ENCODE data around the gene CALM3. TPM values are rescaled to one million over a fixed set of nuclear protein-coding genes. Genes with fewer than 3 reads are reported as not detected.

CALM3 gene
- total RNA-seq, 4 donors from 2014 or later = 109 to 170 (median 142) TPM

DNA sequence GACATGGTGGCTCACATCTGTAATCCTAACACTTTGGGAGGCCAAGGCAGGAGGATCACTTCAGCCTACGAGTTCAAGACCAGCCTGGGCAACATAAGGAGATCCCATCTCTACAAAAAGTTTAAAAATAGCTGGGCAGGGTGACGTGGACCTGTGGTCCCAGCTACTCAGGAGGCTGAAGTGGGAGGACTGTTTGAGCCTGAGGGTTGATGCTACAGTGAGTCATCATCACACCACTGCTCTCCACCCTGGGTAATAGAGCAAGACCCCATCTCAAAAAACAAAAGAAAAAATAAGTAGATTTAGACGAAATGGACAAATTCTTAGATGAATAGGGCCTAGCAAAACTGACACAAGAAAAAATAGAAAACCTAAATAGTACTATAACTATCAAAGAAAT, 45.3 kb downstream of the CALM3 start:
- peaks cover 14 to 37% (median 19%) of the 10 kb centered on the region in 3 donors for H3K27me3 ChIP-seq
- H3K27ac ChIP-seq = no peak overlapping the region
- no peaks in the 10 kb centered on the region for H3K36me3 ChIP-seq
- H3K4me3 ChIP-seq = no peak overlapping the region
- in situ Hi-C loops (cut with MboI; ENCODE audit: low sequenced_read_pairs in 4 of 4) (no loop called here), intact Hi-C loops (cut with DNase I; ENCODE audit: low total_unique reads) (no loop called here)
- TF ChIP-seq POLR2A (IDR thresholded peaks at IDR 0.05) = no peak
- TF ChIP-seq, protein P1, sequence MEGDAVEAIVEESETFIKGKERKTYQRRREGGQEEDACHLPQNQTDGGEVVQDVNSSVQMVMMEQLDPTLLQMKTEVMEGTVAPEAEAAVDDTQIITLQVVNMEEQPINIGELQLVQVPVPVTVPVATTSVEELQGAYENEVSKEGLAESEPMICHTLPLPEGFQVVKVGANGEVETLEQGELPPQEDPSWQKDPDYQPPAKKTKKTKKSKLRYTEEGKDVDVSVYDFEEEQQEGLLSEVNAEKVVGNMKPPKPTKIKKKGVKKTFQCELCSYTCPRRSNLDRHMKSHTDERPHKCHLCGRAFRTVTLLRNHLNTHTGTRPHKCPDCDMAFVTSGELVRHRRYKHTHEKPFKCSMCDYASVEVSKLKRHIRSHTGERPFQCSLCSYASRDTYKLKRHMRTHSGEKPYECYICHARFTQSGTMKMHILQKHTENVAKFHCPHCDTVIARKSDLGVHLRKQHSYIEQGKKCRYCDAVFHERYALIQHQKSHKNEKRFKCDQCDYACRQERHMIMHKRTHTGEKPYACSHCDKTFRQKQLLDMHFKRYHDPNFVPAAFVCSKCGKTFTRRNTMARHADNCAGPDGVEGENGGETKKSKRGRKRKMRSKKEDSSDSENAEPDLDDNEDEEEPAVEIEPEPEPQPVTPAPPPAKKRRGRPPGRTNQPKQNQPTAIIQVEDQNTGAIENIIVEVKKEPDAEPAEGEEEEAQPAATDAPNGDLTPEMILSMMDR (IDR thresholded peaks at IDR 0.05 in 4 of 5, conservative IDR thresholded peaks at IDR 0.05 in 1 of 5) = no peak
- H3K9me3 ChIP-seq = no peaks in the 10 kb centered on the region
- no peaks in the 10 kb centered on the region for H3K4me1 ChIP-seq
- no peak for DNase-seq
- no peak for ATAC-seq

DNA sequence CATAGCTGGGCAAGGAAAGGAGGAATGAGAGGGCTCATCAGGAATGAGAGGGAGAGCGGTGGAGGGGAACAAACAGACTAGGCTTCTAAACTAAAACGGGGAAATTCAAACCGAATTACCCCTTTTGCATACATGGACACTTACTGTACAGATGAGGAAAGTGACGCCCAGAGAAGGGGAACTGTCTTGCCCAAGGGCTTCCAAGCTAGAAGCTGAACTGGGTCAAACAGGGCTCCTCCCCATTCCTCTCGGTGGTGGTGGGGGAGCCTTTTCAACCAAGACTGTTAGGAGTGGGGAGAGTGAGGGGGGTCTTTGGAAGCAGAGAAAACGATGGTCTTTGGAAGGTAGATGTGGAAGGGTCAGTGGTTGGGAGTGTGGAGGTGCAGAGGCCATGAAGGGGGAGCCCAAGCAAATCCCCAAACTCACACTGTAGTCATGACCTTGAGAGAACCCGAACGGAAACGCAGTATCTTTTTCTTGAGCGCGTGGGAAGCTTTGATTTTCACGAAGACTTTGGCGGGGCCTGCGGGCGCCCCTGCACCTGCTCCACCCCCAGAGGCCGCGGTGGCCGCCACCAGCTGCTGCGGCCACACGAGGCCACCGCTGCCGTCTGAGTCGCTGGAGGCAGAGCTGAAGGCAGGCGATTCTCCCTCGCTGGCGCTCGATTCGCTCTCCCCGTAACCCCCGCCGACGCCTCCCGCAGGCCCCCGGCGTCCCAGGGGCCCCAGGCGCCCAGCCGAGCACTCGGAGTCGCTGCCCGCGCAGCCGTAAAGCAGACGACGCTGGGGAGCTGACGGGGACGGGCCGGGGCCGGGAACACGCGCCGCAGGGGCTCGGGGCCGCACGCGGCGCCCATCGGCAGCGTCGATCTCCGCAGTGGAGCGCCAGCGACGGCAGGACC, 47.2 kb downstream of the CALM3 start:
- DNase-seq (no peak), ATAC-seq (no peak)
- peaks cover 14 to 32% (median 16%) of the 10 kb centered on the region in 3 donors for H3K27me3 ChIP-seq
- no peaks in the 10 kb centered on the region for H3K4me1 ChIP-seq
- intact Hi-C loops (cut with DNase I; ENCODE audit: low total_unique reads) = no loop called here
- no peaks in the 10 kb centered on the region for H3K9me3 ChIP-seq
- TF ChIP-seq POLR2A (IDR thresholded peaks at IDR 0.05) = no peak
- TF ChIP-seq, protein P1 (IDR thresholded peaks at IDR 0.05 in 4 of 5, conservative IDR thresholded peaks at IDR 0.05 in 1 of 5) = no peak
- in situ Hi-C loops (cut with MboI; ENCODE audit: low sequenced_read_pairs in 4 of 4) = no loop called here
- no peak overlapping the region for H3K4me3 ChIP-seq
- no peak overlapping the region for H3K27ac ChIP-seq
- H3K36me3 ChIP-seq = no peaks in the 10 kb centered on the region

DNA sequence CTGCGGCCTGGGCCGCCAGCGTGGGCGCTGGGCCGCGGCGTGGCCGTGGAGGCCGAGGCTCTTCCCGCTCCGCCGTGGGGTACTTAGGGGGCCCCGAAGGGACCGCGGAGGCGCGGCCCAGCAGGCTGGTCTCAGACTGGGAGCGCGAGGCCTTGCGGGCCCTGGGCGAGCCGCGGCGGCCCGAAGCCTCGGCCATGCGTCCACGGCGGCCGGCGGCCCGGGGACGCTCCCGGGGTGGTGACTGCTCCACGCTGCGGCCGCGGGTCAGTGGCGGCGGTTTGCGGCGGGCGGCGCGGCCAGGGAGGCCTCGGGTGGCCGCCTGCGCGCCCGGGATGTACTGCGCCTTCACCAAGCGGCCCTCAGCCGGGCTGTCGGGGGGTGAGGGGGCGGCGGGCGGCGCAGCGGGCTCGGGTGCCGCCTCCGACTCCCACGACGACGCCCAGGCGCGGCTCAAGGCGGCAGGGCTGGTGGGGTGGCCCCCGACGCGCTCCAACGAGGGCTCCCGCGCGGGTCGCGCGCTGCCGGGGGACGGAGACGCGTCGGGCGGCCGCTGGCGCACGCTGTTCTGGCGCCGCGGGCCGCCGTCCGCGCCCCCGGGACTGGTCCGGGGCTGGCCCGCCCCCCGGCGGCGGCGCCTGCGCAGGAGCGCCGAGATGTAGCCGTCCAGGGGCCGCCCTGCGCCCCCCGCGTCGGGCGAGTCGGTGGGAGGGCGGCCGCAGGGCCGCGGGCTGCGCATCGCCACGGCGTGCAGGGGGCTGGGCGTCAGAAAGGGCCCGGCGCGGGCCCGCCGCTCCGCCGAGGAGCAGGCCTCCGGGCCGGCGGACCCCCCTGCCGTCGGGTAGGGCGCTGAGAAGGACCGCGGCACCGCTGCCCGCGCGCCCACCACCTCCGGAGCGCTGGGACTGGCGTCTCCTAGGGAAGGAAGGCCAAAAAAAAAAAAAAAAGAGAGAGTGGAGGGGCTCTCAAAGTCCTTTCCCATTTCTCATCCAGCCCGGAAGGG, 48.1 kb downstream of the CALM3 start:
- TF ChIP-seq, protein P1 (IDR thresholded peaks at IDR 0.05 in 4 of 5, conservative IDR thresholded peaks at IDR 0.05 in 1 of 5) = no peak
- no peak for TF ChIP-seq POLR2A (IDR thresholded peaks at IDR 0.05)
- H3K27me3 ChIP-seq = peaks cover 14 to 32% (median 16%) of the 10 kb centered on the region in 3 donors
- H3K36me3 ChIP-seq = no peaks in the 10 kb centered on the region
- H3K9me3 ChIP-seq = no peaks in the 10 kb centered on the region
- DNase-seq (no peak), ATAC-seq (no peak)
- H3K4me3 ChIP-seq = no peak overlapping the region
- in situ Hi-C loops (cut with MboI; ENCODE audit: low sequenced_read_pairs in 4 of 4) = no loop called here
- H3K27ac ChIP-seq = no peak overlapping the region
- intact Hi-C loops (cut with DNase I; ENCODE audit: low total_unique reads) = no loop called here
- H3K4me1 ChIP-seq = no peaks in the 10 kb centered on the region

DNA sequence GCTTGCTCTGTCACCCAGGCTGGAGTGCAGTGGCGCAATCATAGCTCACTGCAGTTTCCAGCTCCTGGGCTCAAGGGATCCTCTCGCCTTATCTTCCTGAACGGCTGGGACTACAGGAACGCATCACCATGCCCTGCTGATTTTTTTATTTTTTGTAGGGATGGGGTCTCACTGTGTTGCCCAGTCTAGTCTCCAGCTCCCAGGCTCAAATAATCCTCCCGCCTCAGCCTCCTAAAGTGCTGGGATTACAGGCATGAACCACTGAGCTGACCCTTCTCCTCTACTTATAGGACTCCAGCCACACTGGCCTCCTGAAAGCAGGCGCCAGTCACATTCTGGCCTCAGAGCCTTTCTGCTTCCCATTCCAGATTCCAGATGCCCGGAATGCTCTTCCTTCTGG, 49.3 kb downstream of the CALM3 start:
- in situ Hi-C loops (cut with MboI; ENCODE audit: low sequenced_read_pairs in 4 of 4) = no loop called here
- no peak for ATAC-seq
- intact Hi-C loops (cut with DNase I; ENCODE audit: low total_unique reads) = no loop called here
- peaks cover 14 to 32% (median 16%) of the 10 kb centered on the region in 3 donors for H3K27me3 ChIP-seq
- TF ChIP-seq POLR2A (IDR thresholded peaks at IDR 0.05) = no peak
- TF ChIP-seq, protein P1 (IDR thresholded peaks at IDR 0.05 in 4 of 5, conservative IDR thresholded peaks at IDR 0.05 in 1 of 5) = no peak
- H3K27ac ChIP-seq = no peak overlapping the region
- no peaks in the 10 kb centered on the region for H3K4me1 ChIP-seq
- H3K9me3 ChIP-seq = no peaks in the 10 kb centered on the region
- H3K4me3 ChIP-seq = no peak overlapping the region
- DNase-seq = no peak
- no peaks in the 10 kb centered on the region for H3K36me3 ChIP-seq

All from gastrocnemius medialis (tissue), 4 donors.